AG04449 (cell line): Measurements from ENCODE around the gene CHI3L2.
A peak's percentile ranks its signal among the peaks of the same experiment; 100 is the strongest.

Experiments
- CTCF ChIA-PET: fragments of 350-600 bp; formaldehyde crosslinking; extraction: SDS; loops from one replicate; lab custom pipeline; 2021; ENCODE audit warnings: antibody characterized with exemption; lab: Yijun Ruan, JAX
- POLR2A ChIA-PET: fragments of 400-600, 350-600 bp; formaldehyde crosslinking; extraction: SDS; loops from one replicate; lab custom pipeline; 2020; ENCODE audit warnings: antibody characterized with exemption, inconsistent platforms; lab: Yijun Ruan, JAX
- DNase-seq: peaks from one replicate; pipeline ENCODE4 v3.0.0-alpha.2; 2010; ENCODE audit warnings: low read depth, low spot score
- H3K4me3 ChIP-seq: 2 replicates; pipeline ENCODE4 v1.5.1; 2011; ENCODE audit warnings: low read depth, mild to moderate bottlenecking, control low read depth, low read length
- CTCF ChIP-seq: IDR thresholded peaks from one replicate; pipeline ENCODE4 v1.5.1; 2011; ENCODE audit warnings: mild to moderate bottlenecking, moderate library complexity, low read length, control low read depth, inconsistent platforms; ENCODE audit not compliant: insufficient read depth; ENCODE audit errors: missing control alignments

CHI3L2 gene

GRCh38 chr1:111190931-111191451 lies 36.5 kb upstream of the CHI3L2 start:
- no peak for TF ChIP-seq CTCF
- POLR2A ChIA-PET: interaction anchor here (1.4 to 1.5 kb wide), 2 partner anchors 13 to 38 kb away, joined by 3 to 5 read pairs; no protein-coding TSS in a partner anchor
- CTCF ChIA-PET: interaction anchor here (0.6 to 2.8 kb wide), 4 partner anchors 13 to 209 kb away, joined by 3 to 7 read pairs (median 4); no protein-coding TSS in a partner anchor
- DNase-seq: no peak
- no peak overlapping the region for H3K4me3 ChIP-seq

GRCh38 chr1:111191496-111191895 lies 36.0 kb upstream of the CHI3L2 start:
- POLR2A ChIA-PET: interaction anchor here (1.4 to 1.5 kb wide), 2 partner anchors 13 to 37 kb away, joined by 3 to 5 read pairs; no protein-coding TSS in a partner anchor
- CTCF ChIA-PET: interaction anchor here (0.6 to 2.8 kb wide), 4 partner anchors 12 to 209 kb away, joined by 3 to 7 read pairs (median 4); no protein-coding TSS in a partner anchor
- no peak overlapping the region for H3K4me3 ChIP-seq
- DNase-seq: peak; percentile 80
- no peak for TF ChIP-seq CTCF

- no peak overlapping the region for H3K4me3 ChIP-seq
- CTCF ChIA-PET: interaction anchor here (1.1 to 2.8 kb wide), 4 partner anchors 12 to 208 kb away, joined by 3 to 13 read pairs (median 6); no protein-coding TSS in a partner anchor
- no peak for DNase-seq
- TF ChIP-seq CTCF: no peak
- POLR2A ChIA-PET: interaction anchor here (1.4 to 1.5 kb wide), 2 partner anchors 12 to 36 kb away, joined by 3 to 5 read pairs; no protein-coding TSS in a partner anchor
These were observed 35.4 kb upstream of the CHI3L2 start for GRCh38 chr1:111192074-111192473.

- no peak for TF ChIP-seq CTCF
- no peak overlapping the region for H3K4me3 ChIP-seq
- POLR2A ChIA-PET: no interaction called here
- CTCF ChIA-PET: interaction anchor here (1.1 to 2.8 kb wide), 4 partner anchors 11 to 207 kb away, joined by 3 to 13 read pairs (median 6); no protein-coding TSS in a partner anchor
- no peak for DNase-seq
These were observed 34.6 kb upstream of the CHI3L2 start for GRCh38 chr1:111192658-111193519.

- ChIA-PET POLR2A (no interaction called here), CTCF (interaction anchor here (0.6 to 2.5 kb wide), 4 partner anchors 10 to 227 kb away, joined by 3 to 13 read pairs (median 5); no protein-coding TSS in a partner anchor)
- no peak for TF ChIP-seq CTCF
- H3K4me3 ChIP-seq: no peak overlapping the region
- no peak for DNase-seq
These were observed 33.6 kb upstream of the CHI3L2 start for GRCh38 chr1:111193712-111194480.
